Endothelial cell (in vitro differentiated cells): ENCODE data around the gene ANO2. TPM values are rescaled to one million over a fixed set of nuclear protein-coding genes. Genes with fewer than 3 reads are reported as not detected.

ENCODE experiments used
- DNase-seq: peaks from one replicate; pipeline ENCODE4 v3.0.0; 2021; ENCODE audit warnings: low spot score
- H3K27ac Mint-ChIP-seq: one replicate; pipeline ENCODE4 v1.8.0; 2021; ENCODE audit warnings: mixed read lengths, inconsistent platforms; ENCODE audit not compliant: unreplicated experiment
- H3K27me3 Mint-ChIP-seq: one replicate; pipeline ENCODE4 v1.8.0; 2021; ENCODE audit warnings: mild to moderate bottlenecking, moderate library complexity, mixed read lengths, inconsistent platforms; ENCODE audit not compliant: unreplicated experiment
- H3K36me3 Mint-ChIP-seq: one replicate; pipeline ENCODE4 v1.8.0; 2021; ENCODE audit warnings: mild to moderate bottlenecking, low read depth, mixed read lengths, inconsistent platforms; ENCODE audit not compliant: unreplicated experiment
- H3K4me1 Mint-ChIP-seq: one replicate; pipeline ENCODE4 v1.8.0; 2021; ENCODE audit warnings: mild to moderate bottlenecking, mixed read lengths, inconsistent platforms; ENCODE audit not compliant: unreplicated experiment
- H3K4me3 Mint-ChIP-seq: one replicate; pipeline ENCODE4 v1.8.0; 2021; ENCODE audit warnings: mild to moderate bottlenecking, mixed read lengths, inconsistent platforms; ENCODE audit not compliant: unreplicated experiment
- H3K9me3 Mint-ChIP-seq: one replicate; pipeline ENCODE4 v1.8.0; 2021; ENCODE audit warnings: mixed read lengths, inconsistent platforms; ENCODE audit not compliant: unreplicated experiment
- total RNA-seq: library from RNA; stranded (reverse); fragmentation: NEBNext Ultra II Directional; extraction: Animal tissue kit (Norgen Biotek cat#: 25700); gene quantifications from one replicate; pipeline ENCODE4 v1.2.1, GENCODE V29; 2021; ENCODE audit not compliant: unreplicated experiment
- TF ChIP-seq, protein P1 (sequence below): fragments of 200-600 bp; sonication (generic); IDR thresholded peaks from one replicate; pipeline ENCODE4 v1.5.0; 2021; ENCODE audit warnings: antibody characterized with exemption; ENCODE audit not compliant: unreplicated experiment

The ANO2 gene
- total RNA-seq, 1 donor from 2014 or later, result 4.5 TPM

DNA sequence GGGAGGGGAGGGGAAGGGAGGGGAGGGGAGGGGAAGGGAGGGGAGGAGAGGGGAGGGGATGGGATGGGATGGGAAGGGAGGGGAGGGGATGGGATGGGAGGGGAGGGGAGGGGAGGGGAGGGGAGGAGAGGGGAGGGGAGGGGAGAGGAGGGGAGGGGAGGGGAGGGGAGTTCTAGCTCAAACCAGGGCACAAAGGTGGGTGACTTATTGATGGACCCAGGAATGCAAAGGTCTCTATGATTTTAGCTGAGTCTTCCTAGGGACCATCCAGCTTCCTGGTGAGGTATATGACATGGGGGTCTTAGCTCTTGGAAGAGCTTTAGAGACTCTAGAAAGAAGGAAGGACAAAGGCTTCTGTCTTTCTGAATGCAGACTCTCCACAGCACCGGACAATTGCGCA, 42.3 kb downstream of the ANO2 start:
- TF ChIP-seq, protein P1, sequence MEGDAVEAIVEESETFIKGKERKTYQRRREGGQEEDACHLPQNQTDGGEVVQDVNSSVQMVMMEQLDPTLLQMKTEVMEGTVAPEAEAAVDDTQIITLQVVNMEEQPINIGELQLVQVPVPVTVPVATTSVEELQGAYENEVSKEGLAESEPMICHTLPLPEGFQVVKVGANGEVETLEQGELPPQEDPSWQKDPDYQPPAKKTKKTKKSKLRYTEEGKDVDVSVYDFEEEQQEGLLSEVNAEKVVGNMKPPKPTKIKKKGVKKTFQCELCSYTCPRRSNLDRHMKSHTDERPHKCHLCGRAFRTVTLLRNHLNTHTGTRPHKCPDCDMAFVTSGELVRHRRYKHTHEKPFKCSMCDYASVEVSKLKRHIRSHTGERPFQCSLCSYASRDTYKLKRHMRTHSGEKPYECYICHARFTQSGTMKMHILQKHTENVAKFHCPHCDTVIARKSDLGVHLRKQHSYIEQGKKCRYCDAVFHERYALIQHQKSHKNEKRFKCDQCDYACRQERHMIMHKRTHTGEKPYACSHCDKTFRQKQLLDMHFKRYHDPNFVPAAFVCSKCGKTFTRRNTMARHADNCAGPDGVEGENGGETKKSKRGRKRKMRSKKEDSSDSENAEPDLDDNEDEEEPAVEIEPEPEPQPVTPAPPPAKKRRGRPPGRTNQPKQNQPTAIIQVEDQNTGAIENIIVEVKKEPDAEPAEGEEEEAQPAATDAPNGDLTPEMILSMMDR, result no peak
- DNase-seq, result no peak
- H3K27me3 Mint-ChIP-seq, result no peaks in the 10 kb centered on the region
- no peak overlapping the region for H3K27ac Mint-ChIP-seq
- no peak overlapping the region for H3K4me3 Mint-ChIP-seq
- H3K4me1 Mint-ChIP-seq, result peaks cover 22% of the 10 kb centered on the region
- H3K9me3 Mint-ChIP-seq, result no peaks in the 10 kb centered on the region
- peaks cover 3% of the 10 kb centered on the region for H3K36me3 Mint-ChIP-seq

DNA sequence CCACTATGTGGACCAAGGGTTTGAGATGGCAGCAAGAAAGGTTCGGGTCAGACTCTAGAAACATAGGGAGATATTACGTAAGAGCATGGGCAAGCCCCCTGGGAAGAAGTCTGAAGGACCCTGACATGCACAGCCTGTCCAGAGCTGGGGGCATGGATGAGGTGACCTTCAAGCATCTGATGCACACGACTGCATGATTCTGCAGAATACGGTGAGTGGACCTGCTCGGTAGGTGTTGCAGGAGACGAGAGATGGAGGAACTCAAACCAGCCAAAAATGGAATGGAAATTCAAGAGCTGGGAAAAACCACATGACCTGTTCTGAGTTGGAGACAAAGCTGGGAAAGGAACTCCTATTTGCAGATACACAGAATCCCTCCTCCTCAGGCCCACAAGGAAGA, 43.6 kb downstream of the ANO2 start:
- DNase-seq, result no peak
- no peak overlapping the region for H3K27ac Mint-ChIP-seq
- no peaks in the 10 kb centered on the region for H3K9me3 Mint-ChIP-seq
- H3K4me1 Mint-ChIP-seq, result peaks cover 26% of the 10 kb centered on the region
- no peaks in the 10 kb centered on the region for H3K27me3 Mint-ChIP-seq
- H3K4me3 Mint-ChIP-seq, result no peak overlapping the region
- H3K36me3 Mint-ChIP-seq, result peaks cover 3% of the 10 kb centered on the region
- TF ChIP-seq, protein P1, result no peak

DNA sequence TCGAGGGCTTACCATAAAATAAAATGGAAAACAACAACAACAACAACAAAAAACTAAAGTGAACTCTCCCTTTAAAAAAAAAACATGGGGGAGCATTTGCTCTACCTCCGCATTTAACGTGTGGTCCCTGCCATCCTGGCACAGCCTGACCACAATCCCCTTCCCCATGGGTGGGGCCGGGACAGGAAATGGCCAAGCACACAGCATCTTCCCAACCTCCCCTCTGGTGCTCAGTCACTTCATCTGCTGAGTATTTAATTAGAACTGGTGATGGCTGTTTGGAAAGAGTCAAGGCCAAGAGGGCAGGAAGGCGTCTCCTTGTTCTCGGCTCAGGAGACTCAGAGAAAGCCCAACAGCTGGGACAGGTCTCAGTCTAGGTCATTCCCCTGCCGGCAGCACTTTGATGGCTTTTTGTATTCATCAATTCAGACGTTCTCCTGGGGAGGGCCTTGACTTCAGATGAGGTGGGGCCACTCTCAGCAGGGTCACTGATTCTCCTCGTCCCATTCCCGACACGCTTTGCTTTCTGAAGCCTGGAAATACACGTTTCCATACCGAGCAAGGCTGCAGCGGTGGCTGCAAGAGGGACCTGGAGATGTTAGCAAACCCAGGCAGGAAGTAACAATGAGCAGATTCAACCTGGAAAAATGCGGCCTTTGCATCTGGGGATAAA, 44.4 kb downstream of the ANO2 start:
- peaks cover 22% of the 10 kb centered on the region for H3K4me1 Mint-ChIP-seq
- no peak overlapping the region for H3K4me3 Mint-ChIP-seq
- H3K27ac Mint-ChIP-seq, result no peak overlapping the region
- DNase-seq, result no peak
- peaks cover 3% of the 10 kb centered on the region for H3K36me3 Mint-ChIP-seq
- no peaks in the 10 kb centered on the region for H3K9me3 Mint-ChIP-seq
- TF ChIP-seq, protein P1, result no peak
- no peaks in the 10 kb centered on the region for H3K27me3 Mint-ChIP-seq

DNA sequence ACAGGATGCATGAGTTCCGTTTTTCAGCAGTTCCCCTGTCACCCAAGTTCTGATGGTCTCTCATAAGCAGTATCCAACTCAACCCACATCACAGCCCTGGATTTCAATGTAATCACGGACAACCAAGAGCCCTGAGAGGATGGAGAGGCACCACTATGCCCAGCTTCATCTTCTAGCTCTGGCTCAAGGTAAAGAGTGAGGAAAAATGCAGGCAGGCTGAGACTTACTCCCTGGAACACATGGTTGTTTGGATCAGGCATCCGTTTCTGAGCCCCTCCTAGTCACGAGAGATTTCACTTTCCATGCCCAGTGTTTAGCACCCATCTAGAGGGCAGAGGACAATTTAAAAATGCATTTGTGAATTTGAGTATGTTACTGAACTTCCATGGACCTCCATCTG, 45.0 kb downstream of the ANO2 start:
- peaks cover 3% of the 10 kb centered on the region for H3K36me3 Mint-ChIP-seq
- H3K27ac Mint-ChIP-seq, result no peak overlapping the region
- H3K27me3 Mint-ChIP-seq, result no peaks in the 10 kb centered on the region
- TF ChIP-seq, protein P1, result no peak
- H3K4me1 Mint-ChIP-seq, result peaks cover 16% of the 10 kb centered on the region
- no peak for DNase-seq
- no peak overlapping the region for H3K4me3 Mint-ChIP-seq
- no peaks in the 10 kb centered on the region for H3K9me3 Mint-ChIP-seq

DNA sequence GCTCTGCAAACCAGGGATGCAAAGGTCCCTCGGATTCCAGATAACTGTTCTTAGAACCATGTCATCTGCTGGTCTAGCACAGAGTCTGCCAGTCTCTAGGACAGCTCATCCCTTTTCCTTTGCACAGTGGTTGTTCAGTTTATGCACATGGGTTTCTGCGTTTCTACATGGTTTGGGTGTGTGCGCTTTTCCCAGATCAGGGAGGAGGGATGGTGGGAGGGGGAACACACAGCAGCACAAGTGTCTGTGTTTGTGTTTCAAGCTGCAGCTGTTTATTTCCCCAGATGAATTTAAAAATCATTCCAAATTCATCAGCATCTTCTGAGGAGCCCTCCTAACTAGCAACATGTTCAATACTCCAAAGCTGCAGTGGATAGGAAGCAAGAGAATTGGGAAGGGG, 45.4 kb downstream of the ANO2 start:
- H3K27ac Mint-ChIP-seq, result no peak overlapping the region
- DNase-seq, result no peak
- no peaks in the 10 kb centered on the region for H3K9me3 Mint-ChIP-seq
- H3K4me3 Mint-ChIP-seq, result no peak overlapping the region
- peaks cover 3% of the 10 kb centered on the region for H3K36me3 Mint-ChIP-seq
- peaks cover 12% of the 10 kb centered on the region for H3K4me1 Mint-ChIP-seq
- no peaks in the 10 kb centered on the region for H3K27me3 Mint-ChIP-seq
- TF ChIP-seq, protein P1, result no peak
